ENCODE data around the gene C3orf80.

Gene C3orf80

DNA sequence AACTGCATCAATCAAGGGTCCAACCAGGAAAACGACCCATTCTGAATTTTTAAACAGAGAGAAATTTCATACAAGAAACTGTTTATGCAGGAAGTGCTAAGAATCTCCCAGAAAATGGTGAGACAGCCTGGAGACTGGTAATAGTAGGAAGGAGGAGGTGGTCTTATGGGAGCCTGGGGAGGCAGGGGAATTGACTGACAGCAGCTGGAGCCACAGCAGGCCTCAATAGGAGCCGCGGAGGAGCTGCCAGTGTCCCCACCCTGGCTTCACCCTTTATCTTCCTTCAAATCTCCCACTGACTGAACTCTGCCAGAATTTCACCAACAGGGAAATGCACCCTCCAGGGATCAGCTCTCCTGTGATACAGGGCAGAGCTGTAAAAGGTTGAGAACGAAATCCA lies 7.5 kb upstream of the C3orf80 start:
- H3K27ac ChIP-seq = no peak overlapping the region
- no peak overlapping the region for H3K4me3 ChIP-seq (ENCODE audit: low read depth in 1 of 2, low read length in 1 of 2)
- H3K4me1 ChIP-seq (ENCODE audit: control insufficient read depth in 1 of 2, insufficient read depth in 1 of 2, low read depth in 1 of 2, low read length in 1 of 2) = no peaks in the 10 kb centered on the region
- H3K27me3 ChIP-seq = peaks cover 37% of the 10 kb centered on the region
- no peaks in the 10 kb centered on the region for H3K36me3 ChIP-seq
- no peaks in the 10 kb centered on the region for H3K9me3 ChIP-seq
- TF ChIP-seq, protein P1, sequence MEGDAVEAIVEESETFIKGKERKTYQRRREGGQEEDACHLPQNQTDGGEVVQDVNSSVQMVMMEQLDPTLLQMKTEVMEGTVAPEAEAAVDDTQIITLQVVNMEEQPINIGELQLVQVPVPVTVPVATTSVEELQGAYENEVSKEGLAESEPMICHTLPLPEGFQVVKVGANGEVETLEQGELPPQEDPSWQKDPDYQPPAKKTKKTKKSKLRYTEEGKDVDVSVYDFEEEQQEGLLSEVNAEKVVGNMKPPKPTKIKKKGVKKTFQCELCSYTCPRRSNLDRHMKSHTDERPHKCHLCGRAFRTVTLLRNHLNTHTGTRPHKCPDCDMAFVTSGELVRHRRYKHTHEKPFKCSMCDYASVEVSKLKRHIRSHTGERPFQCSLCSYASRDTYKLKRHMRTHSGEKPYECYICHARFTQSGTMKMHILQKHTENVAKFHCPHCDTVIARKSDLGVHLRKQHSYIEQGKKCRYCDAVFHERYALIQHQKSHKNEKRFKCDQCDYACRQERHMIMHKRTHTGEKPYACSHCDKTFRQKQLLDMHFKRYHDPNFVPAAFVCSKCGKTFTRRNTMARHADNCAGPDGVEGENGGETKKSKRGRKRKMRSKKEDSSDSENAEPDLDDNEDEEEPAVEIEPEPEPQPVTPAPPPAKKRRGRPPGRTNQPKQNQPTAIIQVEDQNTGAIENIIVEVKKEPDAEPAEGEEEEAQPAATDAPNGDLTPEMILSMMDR (IDR thresholded peaks at IDR 0.05) = no peak

DNA sequence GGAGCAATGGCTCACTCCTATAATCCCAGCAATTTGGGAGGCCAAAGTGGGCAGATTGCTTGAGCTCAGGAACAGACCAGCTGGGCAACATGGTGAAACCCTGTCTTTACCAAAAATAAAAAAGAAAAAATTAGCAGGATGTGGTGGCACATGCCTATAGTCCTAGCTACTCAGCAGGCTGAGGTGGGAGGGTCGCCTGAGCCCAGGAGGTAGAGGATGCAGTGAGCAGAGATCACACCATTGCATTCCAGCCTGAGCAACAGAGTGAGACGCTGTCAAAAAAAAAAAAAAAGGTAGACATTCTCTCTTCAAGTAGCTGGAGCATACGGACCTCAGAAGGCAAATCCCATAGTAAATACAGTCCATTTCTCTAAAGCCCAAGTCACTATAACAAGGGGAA lies 7.1 kb upstream of the C3orf80 start:
- Histone ChIP-seq H3K27ac (no peak overlapping the region), H3K36me3 (no peaks in the 10 kb centered on the region), H3K4me1 (ENCODE audit: control insufficient read depth in 1 of 2, insufficient read depth in 1 of 2, low read depth in 1 of 2, low read length in 1 of 2) (no peaks in the 10 kb centered on the region), H3K9me3 (no peaks in the 10 kb centered on the region), H3K27me3 (peaks cover 41% of the 10 kb centered on the region), H3K4me3 (ENCODE audit: low read depth in 1 of 2, low read length in 1 of 2) (no peak overlapping the region)
- TF ChIP-seq, protein P1 (IDR thresholded peaks at IDR 0.05) = no peak

DNA sequence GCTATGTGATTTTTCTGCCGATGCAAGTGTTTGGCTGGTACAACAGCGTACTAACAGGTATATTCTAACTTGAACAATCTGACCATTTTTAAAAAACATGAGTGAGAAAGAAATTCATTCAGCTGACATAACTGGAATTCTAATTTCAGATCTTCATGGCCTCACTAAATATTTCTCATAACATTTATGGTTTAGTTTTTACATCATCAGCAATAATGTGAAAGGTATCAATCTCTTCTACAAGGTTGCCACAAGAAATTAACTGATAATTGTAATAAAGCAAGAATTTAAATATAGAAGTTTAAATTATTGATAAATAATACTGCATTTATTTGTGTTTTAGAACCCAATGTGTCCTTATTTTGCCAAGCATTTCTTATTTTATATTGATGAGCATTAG lies 5.2 kb upstream of the C3orf80 start:
- Histone ChIP-seq H3K27ac (no peak overlapping the region), H3K4me3 (ENCODE audit: low read depth in 1 of 2, low read length in 1 of 2) (no peak overlapping the region), H3K9me3 (no peaks in the 10 kb centered on the region), H3K27me3 (peaks cover 60% of the 10 kb centered on the region), H3K36me3 (no peaks in the 10 kb centered on the region), H3K4me1 (ENCODE audit: control insufficient read depth in 1 of 2, insufficient read depth in 1 of 2, low read depth in 1 of 2, low read length in 1 of 2) (peaks cover 2 to 11% of the 10 kb centered on the region in 2 experiments)
- TF ChIP-seq, protein P1 (IDR thresholded peaks at IDR 0.05) = no peak

DNA sequence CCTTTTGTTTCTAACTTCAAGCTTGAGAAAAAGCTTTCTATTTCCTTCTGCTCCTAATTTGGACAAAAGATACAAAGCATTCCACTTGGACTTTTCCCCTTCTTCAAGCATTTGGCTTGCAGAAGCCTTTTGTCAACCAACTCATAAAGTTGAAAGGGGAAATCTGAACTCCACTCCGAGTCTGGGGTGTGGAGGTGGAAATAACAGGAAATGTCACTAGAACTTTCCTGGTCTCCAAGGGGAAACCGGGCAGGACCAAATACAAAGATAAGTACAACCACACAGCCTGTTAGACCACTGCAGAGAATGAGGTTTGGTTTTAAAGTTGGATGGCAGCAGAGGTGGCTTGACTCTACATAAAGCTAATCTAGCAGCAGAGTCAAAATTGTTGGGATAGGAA lies 4.2 kb upstream of the C3orf80 start:
- peaks cover 70% of the 10 kb centered on the region for H3K27me3 ChIP-seq
- no peak overlapping the region for H3K4me3 ChIP-seq (ENCODE audit: low read depth in 1 of 2, low read length in 1 of 2)
- H3K36me3 ChIP-seq = no peaks in the 10 kb centered on the region
- TF ChIP-seq, protein P1 (IDR thresholded peaks at IDR 0.05) = no peak
- no peaks in the 10 kb centered on the region for H3K9me3 ChIP-seq
- no peak overlapping the region for H3K27ac ChIP-seq
- peaks cover 9 to 20% of the 10 kb centered on the region in 2 experiments for H3K4me1 ChIP-seq (ENCODE audit: control insufficient read depth in 1 of 2, insufficient read depth in 1 of 2, low read depth in 1 of 2, low read length in 1 of 2)

DNA sequence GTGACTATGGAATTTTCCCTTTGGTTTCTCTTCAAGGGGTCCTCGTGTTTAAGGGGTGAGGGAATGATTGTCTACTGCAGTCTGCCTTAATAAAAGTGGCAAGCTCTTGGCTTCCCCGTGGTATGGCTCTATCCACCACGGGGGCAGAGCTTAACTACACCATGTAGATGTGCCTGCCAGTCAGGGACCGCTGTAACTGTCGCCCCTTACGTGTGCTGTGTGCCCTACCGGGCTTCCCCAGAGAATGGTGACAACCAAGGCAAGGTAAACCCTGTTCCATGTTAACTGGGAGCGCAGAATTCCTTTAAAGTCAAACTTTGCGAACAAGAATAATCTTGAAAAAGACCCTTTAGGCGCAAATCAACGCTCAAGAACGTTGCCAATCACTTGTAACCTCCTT lies 966 bp upstream of the C3orf80 start:
- Histone ChIP-seq H3K9me3 (no peaks in the 10 kb centered on the region), H3K27me3 (peaks cover 99% of the 10 kb centered on the region), H3K36me3 (no peaks in the 10 kb centered on the region), H3K4me1 (ENCODE audit: control insufficient read depth in 1 of 2, insufficient read depth in 1 of 2, low read depth in 1 of 2, low read length in 1 of 2) (peaks cover 13 to 32% of the 10 kb centered on the region in 2 experiments), H3K27ac (no peak overlapping the region), H3K4me3 (ENCODE audit: low read depth in 1 of 2, low read length in 1 of 2) (no peak overlapping the region)
- TF ChIP-seq, protein P1 (IDR thresholded peaks at IDR 0.05) = no peak

DNA sequence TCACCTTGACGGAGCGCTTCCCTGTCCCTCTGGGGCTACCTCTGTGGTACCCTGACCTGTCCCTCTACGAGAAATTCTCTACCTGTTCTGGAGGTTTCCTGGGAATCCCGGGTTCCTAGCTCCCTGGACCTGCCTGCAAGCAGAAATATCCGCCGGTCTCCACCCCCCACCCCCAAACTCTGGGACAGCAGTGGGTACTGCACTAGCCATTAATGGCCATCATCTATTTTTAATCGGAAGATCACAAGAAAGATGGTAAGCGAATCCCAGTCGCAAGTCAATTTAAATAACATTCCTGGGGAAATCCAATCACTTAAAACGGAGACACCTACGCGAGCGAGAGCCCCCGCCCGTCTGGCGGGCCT lies 429 bp upstream of the C3orf80 start:
- H3K4me3 ChIP-seq (ENCODE audit: low read depth in 1 of 2, low read length in 1 of 2) = peak overlapping the region in 1 of 2 experiments; percentile 35
- H3K27me3 ChIP-seq = peaks cover 99% of the 10 kb centered on the region
- TF ChIP-seq, protein P1 (IDR thresholded peaks at IDR 0.05) = no peak
- no peaks in the 10 kb centered on the region for H3K9me3 ChIP-seq
- H3K27ac ChIP-seq = no peak overlapping the region
- no peaks in the 10 kb centered on the region for H3K36me3 ChIP-seq
- peaks cover 13 to 32% of the 10 kb centered on the region in 2 experiments for H3K4me1 ChIP-seq (ENCODE audit: control insufficient read depth in 1 of 2, insufficient read depth in 1 of 2, low read depth in 1 of 2, low read length in 1 of 2)

All from neutrophil (primary cell).